NCI-H2196 (cell line): Measurements from ENCODE around the gene CHMP1B.

ENCODE experiments used
- DNase-seq: peaks from one replicate; lab custom pipeline; 2025; ENCODE audit not compliant: unreplicated experiment; lab: John Stamatoyannopoulos, UW

CHMP1B gene

GRCh38 chr18:11901826-11902438, 50.7 kb downstream of the CHMP1B start:
- no peak for DNase-seq

- DNase-seq: no peak
Measured at GRCh38 chr18:11902522-11903292, 51.5 kb downstream of the CHMP1B start.
